ENCODE measurements around the gene SFRP5. TPM values are rescaled to one million over a fixed set of nuclear protein-coding genes. Genes with fewer than 3 reads are reported as not detected.

Gene SFRP5
- total RNA-seq, 2 donors from 2014 or later = 0.82 to 1.2 TPM

GRCh38 chr10:97768322-97769315 is 3.2 kb downstream of the SFRP5 start:
- ATAC-seq (no peak), DNase-seq (no peak)
- intact Hi-C loops (cut with DNase I, micrococcal nuclease) = no loop called here

DNA sequence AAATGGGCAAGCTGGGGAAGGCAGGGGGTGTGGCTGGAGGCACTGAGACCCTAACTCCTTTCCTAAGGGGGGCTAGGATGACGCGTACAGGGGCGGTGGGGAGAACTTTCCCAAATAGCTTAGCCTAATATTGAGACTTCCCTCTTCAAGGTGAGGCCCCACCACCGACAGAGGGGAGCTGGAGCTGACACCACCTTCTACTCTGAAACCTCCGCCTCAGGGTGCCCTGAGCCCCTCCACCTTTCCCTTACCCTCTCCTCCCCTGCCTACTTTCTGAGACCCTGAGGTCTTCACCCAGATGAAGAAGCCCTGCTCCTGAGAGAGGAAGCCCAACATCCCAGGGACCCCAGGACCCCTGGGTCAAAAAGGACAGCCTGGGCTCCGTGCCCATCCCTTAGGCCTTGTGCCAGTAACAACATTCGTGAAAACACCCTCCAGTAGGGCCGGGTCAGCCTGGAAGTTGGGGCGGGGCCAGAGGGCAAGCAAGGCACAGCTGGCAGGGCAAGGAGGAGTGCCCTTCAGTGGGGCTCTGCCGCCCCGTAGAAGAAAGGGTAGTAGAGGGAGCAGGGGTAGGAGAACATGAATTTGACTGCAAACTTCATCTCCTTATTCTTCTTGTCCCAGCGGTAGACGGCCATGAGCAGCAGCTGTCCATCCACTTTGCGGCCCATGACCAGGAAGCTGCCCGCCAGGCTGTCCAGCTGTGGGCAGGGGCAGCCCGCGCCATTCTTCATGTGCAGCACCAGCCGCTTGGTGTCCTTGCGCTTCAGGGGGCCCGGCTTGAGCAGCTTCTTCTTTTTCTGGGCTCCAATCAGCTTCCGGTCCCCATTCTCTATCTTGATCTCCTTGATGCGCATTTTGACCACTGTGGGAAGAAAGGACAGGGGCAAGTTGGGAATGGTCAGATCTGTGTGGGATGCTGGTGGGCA is 4.5 kb downstream of the SFRP5 start:
- no peak for DNase-seq
- peak; percentile 27 for ATAC-seq
- intact Hi-C loops (cut with DNase I, micrococcal nuclease) = no loop called here

GRCh38 chr10:97766106-97766810 is 5.5 kb downstream of the SFRP5 start:
- intact Hi-C loops (cut with DNase I, micrococcal nuclease) = no loop called here
- ATAC-seq (no peak), DNase-seq (no peak)

GRCh38 chr10:97765201-97765600 is 6.6 kb downstream of the SFRP5 start:
- DNase-seq (peak in 1 of 2 donors; percentile 20), ATAC-seq (peak; percentile 54)
- intact Hi-C loops (cut with DNase I, micrococcal nuclease) = no loop called here

DNA sequence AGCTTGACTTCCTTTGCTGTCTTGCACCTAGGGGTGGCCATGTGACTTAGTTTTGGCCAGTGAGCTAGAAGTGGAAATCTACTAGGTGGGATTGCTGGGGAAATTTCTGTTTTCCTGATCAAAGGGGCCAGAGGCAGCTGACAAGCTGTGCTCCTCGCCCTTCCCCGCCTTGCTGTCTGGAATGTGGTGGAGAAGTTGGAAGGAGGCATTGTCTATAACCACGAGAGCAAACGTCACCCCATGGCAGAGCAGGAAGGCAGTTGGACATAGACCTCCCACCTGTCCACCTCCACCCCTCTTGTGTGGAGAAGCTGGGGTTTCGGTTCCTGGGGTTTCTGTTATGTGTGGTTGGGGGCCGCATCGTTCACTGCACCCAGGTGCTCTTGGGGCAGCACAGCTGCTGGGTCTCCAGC is 7.3 kb downstream of the SFRP5 start:
- DNase-seq = no peak
- intact Hi-C loops (cut with DNase I, micrococcal nuclease) = no loop called here
- ATAC-seq = peak; percentile 14

GRCh38 chr10:97763947-97764346 is 7.9 kb downstream of the SFRP5 start:
- intact Hi-C loops (cut with DNase I, micrococcal nuclease) = no loop called here
- DNase-seq = no peak
- ATAC-seq = no peak

- ATAC-seq (no peak), DNase-seq (no peak)
- intact Hi-C loops (cut with DNase I, micrococcal nuclease) = no loop called here
These were observed 8.4 kb downstream of the SFRP5 start for GRCh38 chr10:97763411-97763810.

- no peak for ATAC-seq
- no peak for DNase-seq
- intact Hi-C loops (cut with DNase I, micrococcal nuclease) = no loop called here
These were observed 9.0 kb downstream of the SFRP5 start for GRCh38 chr10:97762816-97763215.

- intact Hi-C loops (cut with DNase I, micrococcal nuclease) = no loop called here
These were observed 9.7 kb downstream of the SFRP5 start for GRCh38 chr10:97762056-97762455.

GRCh38 chr10:97761331-97761865 is 10.4 kb downstream of the SFRP5 start:
- ATAC-seq (no peak), DNase-seq (no peak)
- intact Hi-C loops (cut with DNase I, micrococcal nuclease) = no loop called here

More at GRCh38 chr10:97762056-97762455, 9.7 kb downstream of the SFRP5 start:
- DNase-seq (no peak), ATAC-seq (no peak)

DNA sequence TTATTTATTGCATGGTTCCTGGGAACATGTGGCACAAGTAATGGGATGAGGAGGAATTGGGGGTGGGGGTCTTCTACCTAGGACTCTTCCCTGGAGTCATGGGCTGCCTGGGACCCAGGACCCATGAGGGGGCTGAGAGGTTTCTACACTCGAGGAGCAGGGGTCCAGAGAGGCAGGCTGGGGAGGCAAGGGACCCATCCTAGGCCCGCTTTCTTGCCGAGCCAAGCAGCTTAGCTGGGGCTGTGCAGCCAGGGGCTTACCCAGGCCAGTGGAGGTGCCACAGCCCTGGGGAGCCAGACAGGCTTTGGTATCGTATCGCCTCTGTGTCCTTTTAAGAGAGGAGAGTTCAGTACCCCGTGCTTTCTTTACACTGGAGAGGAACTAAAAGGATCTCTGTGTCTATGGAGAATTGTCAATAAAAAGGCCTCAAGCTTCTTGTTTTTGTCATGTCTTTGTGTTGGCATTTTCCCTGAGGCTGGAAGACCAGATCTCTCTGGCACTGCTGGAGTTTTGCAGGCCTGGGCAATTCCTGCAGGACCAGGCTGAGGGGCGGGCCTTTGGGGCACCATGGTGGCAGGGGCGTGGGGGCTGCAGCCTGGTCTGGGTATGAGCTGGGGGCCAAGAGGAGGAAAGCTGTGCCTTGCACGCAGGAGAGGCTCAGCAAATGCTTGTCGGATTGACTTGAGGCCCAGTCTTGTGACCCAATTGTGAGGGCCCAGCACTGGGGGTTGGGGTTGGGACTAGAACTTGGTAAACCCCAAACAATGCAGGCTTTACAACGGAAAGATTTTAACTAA is 11.1 kb downstream of the SFRP5 start:
- no peak for DNase-seq
- intact Hi-C loops (cut with DNase I, micrococcal nuclease) = no loop called here
- no peak for ATAC-seq

- DNase-seq = no peak
- intact Hi-C loops (cut with DNase I, micrococcal nuclease) = no loop called here
- ATAC-seq = no peak
These were observed 11.9 kb downstream of the SFRP5 start for GRCh38 chr10:97759946-97760345.

- peak; percentile 73 for ATAC-seq
- peak in 1 of 2 donors; percentile 72 for DNase-seq
- intact Hi-C loops (cut with DNase I, micrococcal nuclease) = no loop called here
These were observed 12.5 kb downstream of the SFRP5 start for GRCh38 chr10:97759158-97759887.

GRCh38 chr10:97757471-97757870 is 14.3 kb downstream of the SFRP5 start:
- ATAC-seq (no peak), DNase-seq (no peak)
- intact Hi-C loops (cut with DNase I, micrococcal nuclease) = no loop called here

- intact Hi-C loops (cut with DNase I, micrococcal nuclease) = no loop called here
- ATAC-seq (no peak), DNase-seq (no peak)
These were observed 16.1 kb downstream of the SFRP5 start for GRCh38 chr10:97755718-97756117.

DNA sequence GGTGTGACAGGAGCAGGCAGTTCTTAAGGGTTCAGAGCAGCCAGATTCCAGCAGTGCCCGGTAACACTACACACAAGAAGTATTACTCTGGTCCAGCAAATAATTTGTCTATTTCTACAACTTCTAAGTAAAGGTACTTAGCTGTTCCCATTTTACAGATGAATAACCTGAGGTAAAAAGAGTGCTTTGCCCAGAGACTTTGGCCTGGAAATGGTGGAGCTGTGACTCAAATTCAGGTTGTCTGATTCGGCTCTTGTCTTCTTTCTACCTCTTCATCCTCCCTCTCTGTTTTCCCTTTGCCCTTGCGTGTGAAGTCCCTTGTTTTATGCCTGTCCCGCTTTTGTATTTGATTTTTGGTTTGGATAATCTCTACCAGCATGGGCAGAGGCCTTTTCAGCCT is 17.1 kb downstream of the SFRP5 start:
- intact Hi-C loops (cut with DNase I, micrococcal nuclease) = no loop called here
- DNase-seq (no peak), ATAC-seq (no peak)

DNA sequence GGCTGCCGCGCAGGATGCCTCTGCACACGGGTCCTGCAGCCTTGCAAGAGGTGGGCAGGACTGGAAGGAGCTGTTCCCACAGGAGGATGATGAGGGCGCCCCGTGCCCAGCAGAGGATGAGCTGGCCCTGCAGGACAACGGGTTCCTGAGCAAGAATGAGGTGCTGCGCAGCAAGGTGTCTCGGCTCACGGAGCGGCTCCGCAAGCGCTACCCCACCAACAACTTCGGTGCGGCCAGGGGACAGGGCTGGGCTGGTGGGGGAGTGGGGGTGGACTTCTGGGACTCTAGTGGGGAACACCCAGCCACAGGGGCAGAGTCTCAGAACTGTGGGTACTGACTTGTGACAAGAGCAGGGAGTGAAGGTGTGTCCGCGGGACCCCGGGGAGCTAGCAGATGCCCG is 18.8 kb downstream of the SFRP5 start:
- DNase-seq (no peak), ATAC-seq (no peak)
- intact Hi-C loops (cut with DNase I, micrococcal nuclease) = no loop called here

Data from left colon (tissue), 2 donors.